NCI-H2227 treated with DMSO at 0.1 percent for 48 hours (cell line): ENCODE results near the gene TST.

Experiments
- DNase-seq: peaks from one replicate; lab custom pipeline; 2025; lab: John Stamatoyannopoulos, UW

Gene TST

GRCh38 chr22:37032134-37032534 is 12.9 kb upstream of the TST start:
- no peak for DNase-seq

GRCh38 chr22:37030560-37031281 is 11.5 kb upstream of the TST start:
- no peak for DNase-seq

GRCh38 chr22:37028692-37029674 is 9.7 kb upstream of the TST start:
- DNase-seq, result no peak

DNA sequence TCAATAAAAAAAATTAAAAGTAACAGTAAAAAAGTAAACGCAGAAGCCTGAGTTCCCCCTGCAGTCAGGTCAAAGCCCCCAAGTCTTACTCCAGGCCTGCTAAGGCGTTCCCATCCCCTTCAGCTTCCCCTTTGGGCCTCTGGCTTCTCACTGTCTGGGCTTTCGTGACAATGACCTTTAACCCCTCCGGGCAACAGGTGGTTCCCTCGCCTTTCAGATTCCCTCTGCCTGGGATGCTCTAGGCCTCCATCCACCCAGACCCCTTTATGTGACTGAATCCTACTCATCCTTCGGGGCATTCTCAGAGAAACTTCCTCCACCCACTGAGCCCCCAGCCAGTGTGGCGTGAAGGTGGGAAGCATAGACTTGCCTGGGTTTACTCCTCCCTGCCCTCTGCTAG is 8.3 kb upstream of the TST start:
- no peak for DNase-seq

- no peak for DNase-seq
Measured at GRCh38 chr22:37026325-37026724, 7.1 kb upstream of the TST start.

DNA sequence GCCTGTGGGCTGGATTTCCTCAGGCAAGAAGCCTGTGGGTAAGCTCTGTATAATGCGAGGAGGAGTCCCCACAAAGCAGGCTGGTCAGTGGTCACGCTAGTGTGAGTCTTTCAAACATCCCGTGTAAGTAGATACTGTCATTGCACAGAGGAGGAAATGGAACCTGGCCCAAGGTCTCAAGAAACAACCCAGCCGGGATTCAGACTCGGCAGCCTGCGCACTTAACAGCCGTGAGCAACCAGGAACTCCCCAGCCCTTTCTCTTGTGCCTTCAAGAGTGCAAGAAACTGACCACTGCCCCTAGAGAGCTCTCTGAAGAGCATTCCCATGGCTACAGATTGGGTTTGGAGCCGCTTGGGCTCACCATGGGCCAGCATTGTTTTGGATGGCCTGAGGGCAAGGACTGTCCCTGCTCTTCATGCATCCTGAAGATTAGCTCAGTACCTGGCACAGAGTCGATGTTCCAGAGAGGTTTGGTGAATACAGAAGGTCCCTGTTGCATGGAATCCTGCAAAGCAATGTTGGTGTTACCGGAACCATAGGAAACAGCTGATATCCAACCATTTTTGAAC is 6.3 kb upstream of the TST start:
- no peak for DNase-seq

DNA sequence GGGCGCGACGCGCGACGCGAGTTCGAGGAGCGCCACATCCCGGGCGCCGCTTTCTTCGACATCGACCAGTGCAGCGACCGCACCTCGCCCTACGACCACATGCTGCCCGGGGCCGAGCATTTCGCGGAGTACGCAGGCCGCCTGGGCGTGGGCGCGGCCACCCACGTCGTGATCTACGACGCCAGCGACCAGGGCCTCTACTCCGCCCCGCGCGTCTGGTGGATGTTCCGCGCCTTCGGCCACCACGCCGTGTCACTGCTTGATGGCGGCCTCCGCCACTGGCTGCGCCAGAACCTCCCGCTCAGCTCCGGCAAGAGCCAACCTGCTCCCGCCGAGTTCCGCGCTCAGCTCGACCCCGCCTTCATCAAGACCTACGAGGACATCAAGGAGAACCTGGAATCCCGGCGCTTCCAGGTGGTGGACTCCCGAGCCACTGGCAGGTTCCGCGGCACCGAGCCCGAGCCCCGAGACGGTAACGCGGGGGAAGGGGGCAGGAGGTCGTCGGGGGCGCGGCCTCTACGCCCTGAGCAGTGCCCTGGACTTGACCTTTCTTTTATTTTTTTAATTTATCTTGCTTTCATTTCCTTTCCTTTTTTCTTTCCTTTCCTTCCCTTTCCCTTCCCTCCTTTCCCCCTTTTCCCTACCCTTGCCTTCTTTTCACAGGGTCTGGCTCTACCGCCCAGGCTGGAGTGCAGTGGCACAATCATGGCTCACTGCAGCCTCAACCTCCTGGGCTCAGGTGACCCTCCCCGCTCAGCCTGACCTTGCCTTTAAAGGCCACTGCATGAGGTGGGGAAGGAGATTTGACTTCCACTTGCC is 5.3 kb upstream of the TST start:
- DNase-seq, result no peak

GRCh38 chr22:37023743-37024338 is 4.6 kb upstream of the TST start:
- no peak for DNase-seq

GRCh38 chr22:37022483-37023337 is 3.5 kb upstream of the TST start:
- no peak for DNase-seq

DNA sequence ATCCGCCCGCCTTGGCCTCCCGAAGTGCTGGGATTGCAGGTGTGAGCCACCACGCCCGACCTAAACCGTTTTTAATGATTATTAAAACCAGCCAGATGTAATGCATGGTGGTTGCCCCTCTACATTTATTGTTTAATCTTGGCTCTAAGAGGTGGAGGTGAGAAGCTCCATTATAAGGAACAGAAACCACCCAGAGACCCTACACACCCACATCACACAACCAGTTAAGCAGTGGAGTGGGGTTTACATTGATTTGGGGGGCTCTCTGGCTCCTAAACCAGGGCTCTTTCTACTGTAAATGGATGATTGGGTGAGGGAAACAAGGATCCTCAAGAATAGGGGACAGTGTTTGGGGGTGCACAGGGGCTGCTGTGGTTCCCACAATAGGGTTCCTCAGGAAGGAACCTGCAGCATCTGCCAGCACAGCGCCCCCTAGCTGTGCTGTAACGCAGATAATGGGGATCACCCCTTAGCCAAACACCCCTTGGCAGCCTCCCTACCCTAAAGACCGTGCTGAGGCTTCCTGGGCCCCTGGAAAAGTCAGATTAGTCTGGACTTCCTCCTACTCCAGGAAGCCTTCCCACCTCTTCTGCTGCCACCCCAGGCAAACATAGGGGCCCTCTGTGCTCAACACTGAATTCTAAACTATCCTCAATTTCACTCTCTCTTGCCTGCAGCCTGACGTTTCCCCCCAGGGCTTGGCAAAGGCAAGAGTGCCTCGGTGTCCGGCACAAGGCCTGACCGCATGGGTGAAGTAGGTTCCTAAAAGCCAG is 2.6 kb upstream of the TST start:
- DNase-seq, result no peak

GRCh38 chr22:37021041-37021440 is 1.8 kb upstream of the TST start:
- no peak for DNase-seq

- DNase-seq, result no peak
Measured at GRCh38 chr22:37020192-37020479, 889 bp upstream of the TST start.

GRCh38 chr22:37018815-37019308 is 385 bp downstream of the TST start:
- DNase-seq, result peak; percentile 9

- no peak for DNase-seq
Measured at GRCh38 chr22:37018086-37018814, 997 bp downstream of the TST start.

DNA sequence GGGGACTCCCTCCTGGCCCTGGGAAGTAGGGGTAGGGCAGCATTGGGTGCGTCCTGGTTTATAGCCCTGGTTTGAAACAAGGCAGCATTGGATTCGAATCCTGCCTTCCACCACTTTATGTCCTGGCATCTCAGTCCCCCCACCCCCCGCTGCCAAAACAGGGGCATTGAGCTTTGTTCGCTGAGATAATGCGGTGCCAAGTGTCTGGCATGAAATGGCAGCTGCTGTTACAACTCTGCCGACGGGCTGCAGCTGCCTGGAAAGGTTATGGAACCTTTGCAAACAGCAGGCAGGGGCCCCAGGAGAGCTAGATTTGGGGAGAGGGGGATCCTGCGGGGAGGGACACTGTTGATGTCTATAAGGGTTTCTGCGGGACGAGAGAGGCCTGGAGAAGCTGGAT is 1.9 kb downstream of the TST start:
- no peak for DNase-seq

GRCh38 chr22:37016134-37016910 is 2.9 kb downstream of the TST start:
- DNase-seq, result no peak

- DNase-seq, result no peak
Measured at GRCh38 chr22:37015587-37015878, 3.7 kb downstream of the TST start.

DNA sequence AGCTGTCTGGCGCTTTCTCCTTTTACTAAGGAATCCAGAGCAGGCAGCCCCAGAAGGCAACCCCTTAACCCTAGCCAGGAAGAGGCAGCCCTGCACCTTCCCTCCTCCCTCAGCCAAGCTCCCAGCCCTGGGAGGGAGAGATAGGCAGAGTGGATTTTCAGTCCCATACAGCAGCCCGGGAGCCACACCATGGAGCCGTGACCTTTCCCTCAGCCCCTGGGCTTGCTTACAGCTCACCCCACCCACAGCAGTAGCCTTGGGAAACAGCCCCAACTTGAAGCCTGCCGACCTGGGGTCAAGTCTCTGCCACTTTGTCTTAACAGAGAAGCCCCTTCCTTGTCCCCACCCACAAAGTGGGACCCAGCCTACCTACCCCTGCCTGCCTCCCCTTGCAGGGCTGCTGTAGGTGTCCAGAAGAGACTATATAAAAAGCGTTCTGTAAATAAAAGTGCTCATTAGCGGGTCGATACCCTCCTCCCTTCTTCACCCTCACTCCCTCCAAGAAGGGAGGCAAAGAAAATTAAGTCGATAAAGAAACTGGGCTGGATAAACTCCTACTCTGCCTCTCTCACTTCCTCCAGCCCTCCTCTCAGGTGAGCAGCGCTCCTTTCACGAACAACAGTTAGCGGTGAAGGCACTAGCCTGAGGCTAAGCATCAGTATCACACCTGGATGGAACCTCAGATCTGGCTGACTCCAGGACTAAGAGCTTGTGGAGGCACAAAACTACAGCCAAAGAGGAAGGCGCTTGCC is 4.2 kb downstream of the TST start:
- DNase-seq, result no peak
